H1 (cell line): ENCODE data around the gene SECTM1. TPM values are rescaled to one million over a fixed set of nuclear protein-coding genes. Genes with fewer than 3 reads are reported as not detected.
A peak's percentile ranks its signal among the peaks of the same experiment; 100 is the strongest.

Experiments
- CTCF ChIA-PET: fragments of 300-600 bp; sonication (Branson Sonifier 250); formaldehyde crosslinking; loops from one replicate; lab custom pipeline; 2021; ENCODE audit not compliant: partially characterized antibody; lab: Charles Lee
- POLR2A ChIA-PET: fragments of 300-600 bp; sonication (Branson Sonifier 250); formaldehyde crosslinking; loops from one replicate; lab custom pipeline; 2021; ENCODE audit warnings: inconsistent platforms; ENCODE audit not compliant: partially characterized antibody; lab: Charles Lee
- DNase-seq, 2 experiments: peaks; one replicate each; pipeline versions ENCODE4 v3.0.0 to v3.0.0-alpha.2; 2010 to 2022; ENCODE audit warnings: low spot score in 2 of 2, low read depth in 1 of 2, mixed read lengths in 1 of 2
- FAIRE-seq: peaks from 2 replicates; lab custom pipeline; 2011; peaks lifted over from hg19 to GRCh38; lab: Jason Lieb, UNC
- H2AFZ ChIP-seq: 2 replicates; pipeline ENCODE4 v1.8.1; 2012; ENCODE audit warnings: low read length, inconsistent platforms
- H2AK5ac ChIP-seq: 2 replicates; pipeline ENCODE4 v1.6.1; 2013; ENCODE audit warnings: low read depth, low read length
- H2BK120ac ChIP-seq: replicated peaks from 2 replicates; pipeline ENCODE3; 2013; ENCODE audit warnings: low read depth, low read length, inconsistent platforms
- H2BK12ac ChIP-seq: 2 replicates; pipeline ENCODE4 v1.6.1; 2013; ENCODE audit warnings: low read depth, low read length
- H2BK15ac ChIP-seq: 2 replicates; pipeline ENCODE4 v1.6.1; 2013; ENCODE audit warnings: low read length
- H2BK20ac ChIP-seq: 2 replicates; pipeline ENCODE4 v1.6.1; 2013; ENCODE audit warnings: low read length
- H2BK5ac ChIP-seq: 2 replicates; pipeline ENCODE4 v1.6.1; 2013; ENCODE audit warnings: low read depth, low read length
- H3K14ac ChIP-seq: 2 replicates; pipeline ENCODE4 v1.6.1; 2013; ENCODE audit warnings: inconsistent platforms; ENCODE audit not compliant: insufficient read length
- H3K18ac ChIP-seq: 2 replicates; pipeline ENCODE4 v1.6.1; 2013; ENCODE audit warnings: low read length; ENCODE audit errors: extremely low read depth
- H3K23ac ChIP-seq: 2 replicates; pipeline ENCODE4 v1.6.1; 2013; ENCODE audit warnings: inconsistent platforms; ENCODE audit not compliant: insufficient read length
- H3K23me2 ChIP-seq: 2 replicates; pipeline ENCODE4 v1.6.1; 2013; ENCODE audit warnings: low read depth, low read length
- H3K27ac ChIP-seq: 2 replicates; pipeline ENCODE4 v1.6.1; 2011; ENCODE audit warnings: low read depth, low read length, inconsistent platforms
- H3K27me3 ChIP-seq, 4 experiments: replicated peaks in 1 of 4; 1 replicate in 1 of 4; 2 replicates in 3 of 4; pipeline versions ENCODE4 v1.6.1 to v1.8.1; 2011 to 2013; ENCODE audit warnings: low read length in 3 of 4, mild to moderate bottlenecking in 3 of 4, inconsistent platforms in 2 of 4, mixed read lengths in 2 of 4, moderate library complexity in 1 of 4; ENCODE audit not compliant: control insufficient read depth in 3 of 4, insufficient read depth in 3 of 4; ENCODE audit errors: extremely low read depth in 1 of 4
- H3K36me3 ChIP-seq, 4 experiments: 2 replicates each; pipeline versions ENCODE4 v1.6.1 to v1.8.1; 2011 to 2013; ENCODE audit warnings: mild to moderate bottlenecking in 4 of 4, low read length in 3 of 4, moderate library complexity in 2 of 4, control low read depth in 1 of 4, inconsistent platforms in 1 of 4; ENCODE audit not compliant: insufficient read depth in 4 of 4, control insufficient read depth in 2 of 4
- H3K4ac ChIP-seq: replicated peaks from 2 replicates; pipeline ENCODE3; 2013; ENCODE audit warnings: low read length, low read depth, mixed read lengths, inconsistent platforms; ENCODE audit not compliant: insufficient read length
- H3K4me1 ChIP-seq, 4 experiments: replicated peaks in 1 of 4; 1 replicate in 1 of 4; 2 replicates in 3 of 4; pipeline versions ENCODE4 v1.6.1 to v1.8.1; 2011 to 2013; ENCODE audit warnings: low read length in 3 of 4, inconsistent platforms in 2 of 4, mixed read lengths in 1 of 4; ENCODE audit not compliant: insufficient read depth in 4 of 4, control insufficient read depth in 3 of 4
- H3K4me2 ChIP-seq, 2 experiments: 2 replicates each; pipeline versions ENCODE4 v1.6.1 to v1.8.1; 2011 to 2013; ENCODE audit warnings: low read depth in 2 of 2, low read length in 2 of 2, control low read depth in 1 of 2, inconsistent platforms in 1 of 2, mild to moderate bottlenecking in 1 of 2; ENCODE audit not compliant: insufficient read depth in 1 of 2
- H3K4me3 ChIP-seq, 4 experiments: fragments of 200-600, 300-600 bp in 1 of 4; sonication (generic), shearing (Covaris generic), sonication (Bioruptor Twin) in 1 of 4; 2 replicates each; pipeline versions ENCODE4 v1.5.1 to v1.8.1; 2011 to 2016; ENCODE audit warnings: low read length in 4 of 4, low read depth in 3 of 4, control low read depth in 2 of 4, inconsistent platforms in 2 of 4, mild to moderate bottlenecking in 2 of 4, mixed read lengths in 1 of 4, moderate library complexity in 1 of 4; ENCODE audit not compliant: insufficient read depth in 2 of 4; ENCODE audit errors: extremely low read depth in 1 of 4
- H3K56ac ChIP-seq: replicated peaks from 2 replicates; pipeline ENCODE3; 2013; ENCODE audit warnings: low read depth, mild to moderate bottlenecking, mixed read lengths, low read length, inconsistent platforms; ENCODE audit not compliant: insufficient read length
- H3K79me1 ChIP-seq: 2 replicates; pipeline ENCODE4 v1.6.1; 2013; ENCODE audit warnings: low read depth, low read length, control low read depth
- H3K79me2 ChIP-seq, 2 experiments: 2 replicates each; pipeline versions ENCODE4 v1.6.1 to v1.8.1; 2012 to 2013; ENCODE audit warnings: low read length in 2 of 2, mild to moderate bottlenecking in 2 of 2, inconsistent platforms in 1 of 2; ENCODE audit not compliant: insufficient read depth in 2 of 2, control insufficient read depth in 1 of 2
- H3K9ac ChIP-seq, 4 experiments: replicated peaks in 1 of 4; 1 replicate in 1 of 4; 2 replicates in 3 of 4; pipeline versions ENCODE4 v1.6.1 to v1.8.1; 2011 to 2013; ENCODE audit warnings: low read depth in 3 of 4, low read length in 3 of 4, control low read depth in 2 of 4, mild to moderate bottlenecking in 2 of 4, moderate library complexity in 2 of 4, inconsistent platforms in 1 of 4; ENCODE audit errors: extremely low read depth in 1 of 4
- H3K9me3 ChIP-seq, 2 experiments: 2 replicates each; pipeline versions ENCODE4 v1.6.1 to v1.8.1; 2012 to 2013; ENCODE audit warnings: mild to moderate bottlenecking in 2 of 2, moderate library complexity in 2 of 2, control low read depth in 1 of 2, inconsistent platforms in 1 of 2, low read depth in 1 of 2, low read length in 1 of 2, mixed read lengths in 1 of 2; ENCODE audit not compliant: insufficient read depth in 2 of 2
- H4K20me1 ChIP-seq, 2 experiments: replicated peaks in 1 of 2; 2 replicates each; pipeline versions ENCODE3 to v1.8.1; 2011 to 2013; ENCODE audit warnings: inconsistent platforms in 2 of 2, low read length in 2 of 2, mild to moderate bottlenecking in 1 of 2; ENCODE audit not compliant: insufficient read depth in 2 of 2, control insufficient read depth in 1 of 2
- H4K5ac ChIP-seq: 2 replicates; pipeline ENCODE4 v1.6.1; 2013; ENCODE audit warnings: low read length, low read depth, mixed read lengths, inconsistent platforms; ENCODE audit not compliant: insufficient read length
- H4K8ac ChIP-seq: 2 replicates; pipeline ENCODE4 v1.8.0; 2013; ENCODE audit warnings: mild to moderate bottlenecking, moderate library complexity, low read length, inconsistent platforms; ENCODE audit not compliant: insufficient read depth; ENCODE audit errors: extremely low read depth
- H4K91ac ChIP-seq: replicated peaks from 2 replicates; pipeline ENCODE3; 2013; ENCODE audit warnings: low read length, mixed read lengths, inconsistent platforms; ENCODE audit not compliant: insufficient read length
- CBX8 ChIP-seq: fragments of 300-800, 300-1000 bp; sonication (generic); IDR thresholded peaks from 2 replicates; pipeline ENCODE4 v1.7.1; 2016; ENCODE audit warnings: low read depth, low read length, borderline replicate concordance
- GTF2F1 ChIP-seq: IDR thresholded peaks from 2 replicates; pipeline ENCODE4 v1.6.1; 2012; ENCODE audit warnings: low read depth, low read length, improper control_type of control experiment, borderline replicate concordance
- RNF2 ChIP-seq: fragments of 200-900, 300-1000 bp; sonication (generic); IDR thresholded peaks from 2 replicates; pipeline ENCODE4 v1.7.1; 2016; ENCODE audit warnings: borderline replicate concordance, low read depth, mild to moderate bottlenecking, antibody characterized with exemption, low read length; ENCODE audit not compliant: poor library complexity, severe bottlenecking; ENCODE audit errors: missing control alignments
- SRF ChIP-seq: IDR thresholded peaks from 2 replicates; pipeline ENCODE4 v1.6.1; 2011; ENCODE audit warnings: mild to moderate bottlenecking, low read depth, low read length, moderate library complexity
- WGBS, 2 experiments: shearing (Covaris generic) in 1 of 2; methylation state at CpG; one replicate each; pipeline versions ENCODE4 v1.1.6 to v1.1.7; 2013 to 2015; ENCODE audit warnings: low lambda C conversion rate in 2 of 2, mixed read lengths in 2 of 2, inconsistent platforms in 1 of 2, low coverage in 1 of 2, missing lambda C conversion rate in 1 of 2; ENCODE audit not compliant: insufficient replicate concordance in 2 of 2, insufficient coverage in 1 of 2, insufficient read length in 1 of 2; ENCODE audit errors: extremely low coverage in 1 of 2, missing lambda C conversion rate in 1 of 2; 5-methylcytosine and 5-hydroxymethylcytosine counted together
- polyA plus RNA-seq, 7 experiments: library from polyadenylated mRNA; depleted of rRNA in 3 of 7; stranded (reverse) in 5 of 7; unstranded in 2 of 7; fragments of >200 nt in 5 of 7; fragments of 200-250 nt in 2 of 7; gene quantifications; 1 replicate in 5 of 7; 2 replicates in 1 of 7; 4 replicates in 1 of 7; pipeline versions ENCODE4 v1.2.1 to v1.2.3, GENCODE V29; 2011 to 2013; ENCODE audit warnings: missing spikeins in 2 of 7, mixed read lengths in 2 of 7
- total RNA-seq: library from RNA; stranded (reverse); fragmentation: NEBNext Ultra II Directional; extraction: Animal tissue kit (Norgen Biotek cat#: 25700); gene quantifications from 2 replicates; pipeline ENCODE4 v1.2.1, GENCODE V29; 2021
- TF ChIP-seq, protein P1 (sequence below), 3 experiments: IDR thresholded peaks; 1 replicate in 2 of 3; 2 replicates in 1 of 3; pipeline versions ENCODE4 v1.5.1 to v1.6.1; 2011; ENCODE audit warnings: low read length in 3 of 3, mild to moderate bottlenecking in 3 of 3, inconsistent platforms in 2 of 3, low read depth in 1 of 3, moderate library complexity in 1 of 3; ENCODE audit not compliant: insufficient read depth in 1 of 3; ENCODE audit errors: control extremely low read depth in 1 of 3

The SECTM1 gene
- total and polyA plus RNA-seq, 2 of the 8 experiments (the other 6 are each of a cell fraction or from before 2014, with no cell fraction given) = 0.20 to 0.65 TPM

DNA sequence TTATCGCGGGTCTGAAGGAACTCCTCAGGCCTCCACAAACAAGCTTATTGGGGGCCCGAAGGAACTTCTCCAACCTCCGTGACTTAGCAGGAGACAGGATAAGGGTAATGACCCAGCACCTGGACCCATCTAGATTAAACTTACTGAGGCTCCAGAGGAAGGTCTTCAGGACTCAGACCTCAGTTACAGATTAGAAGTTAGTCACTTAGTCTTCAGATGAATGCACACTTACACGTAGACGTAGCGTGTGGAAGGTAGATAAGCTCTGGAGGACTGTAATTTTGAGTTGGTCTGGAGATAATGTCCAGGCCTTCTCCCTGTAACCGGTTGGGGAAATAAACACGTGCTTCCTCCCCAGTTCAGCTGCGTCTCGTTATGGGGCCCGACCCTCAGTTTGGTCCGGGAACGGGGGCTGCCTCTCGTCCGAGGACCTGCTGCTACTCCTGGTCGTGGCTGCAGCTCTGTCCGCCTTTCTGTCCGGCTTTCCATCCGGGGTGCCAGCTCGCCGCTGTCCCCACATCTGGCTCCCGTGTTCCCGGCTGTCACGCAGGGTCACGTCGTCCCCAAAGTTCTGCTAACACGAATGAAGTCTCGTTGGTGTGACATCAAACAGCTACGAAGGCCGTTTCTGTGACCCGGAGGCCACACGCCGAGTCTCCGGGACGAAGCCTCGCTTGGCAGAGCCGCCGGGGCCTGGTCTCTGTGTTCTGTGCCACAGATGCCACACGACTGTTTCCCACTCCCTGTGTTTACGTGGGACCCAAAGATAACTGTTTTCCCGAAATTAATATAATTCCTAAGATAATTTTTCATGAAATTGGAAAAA is 11.8 kb upstream of the SECTM1 start:
- no peak overlapping the region for H2BK15ac ChIP-seq
- ChIA-PET POLR2A (interaction anchor here (0.9 to 2.4 kb wide), 3 partner anchors 9 to 104 kb away, joined by 3 to 5 read pairs (median 4); partner anchors contain the start of gene CSNK1D), CTCF (interaction anchor here (0.9 to 3.3 kb wide), 6 partner anchors 12 to 208 kb away, joined by 3 to 8 read pairs (median 4); partner anchors contain the start of gene SECTM1)
- H3K4me3 ChIP-seq = no peak overlapping the region
- H3K14ac ChIP-seq = no peak overlapping the region
- H3K23ac ChIP-seq = no peak overlapping the region
- no peak overlapping the region for H2BK120ac ChIP-seq
- TF ChIP-seq RNF2 (no peak), CBX8 (no peak), SRF (no peak), GTF2F1 (no peak)
- TF ChIP-seq, protein P1, sequence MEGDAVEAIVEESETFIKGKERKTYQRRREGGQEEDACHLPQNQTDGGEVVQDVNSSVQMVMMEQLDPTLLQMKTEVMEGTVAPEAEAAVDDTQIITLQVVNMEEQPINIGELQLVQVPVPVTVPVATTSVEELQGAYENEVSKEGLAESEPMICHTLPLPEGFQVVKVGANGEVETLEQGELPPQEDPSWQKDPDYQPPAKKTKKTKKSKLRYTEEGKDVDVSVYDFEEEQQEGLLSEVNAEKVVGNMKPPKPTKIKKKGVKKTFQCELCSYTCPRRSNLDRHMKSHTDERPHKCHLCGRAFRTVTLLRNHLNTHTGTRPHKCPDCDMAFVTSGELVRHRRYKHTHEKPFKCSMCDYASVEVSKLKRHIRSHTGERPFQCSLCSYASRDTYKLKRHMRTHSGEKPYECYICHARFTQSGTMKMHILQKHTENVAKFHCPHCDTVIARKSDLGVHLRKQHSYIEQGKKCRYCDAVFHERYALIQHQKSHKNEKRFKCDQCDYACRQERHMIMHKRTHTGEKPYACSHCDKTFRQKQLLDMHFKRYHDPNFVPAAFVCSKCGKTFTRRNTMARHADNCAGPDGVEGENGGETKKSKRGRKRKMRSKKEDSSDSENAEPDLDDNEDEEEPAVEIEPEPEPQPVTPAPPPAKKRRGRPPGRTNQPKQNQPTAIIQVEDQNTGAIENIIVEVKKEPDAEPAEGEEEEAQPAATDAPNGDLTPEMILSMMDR (IDR thresholded peaks at IDR 0.05; ENCODE audit: control extremely low read depth in 1 of 3, insufficient read depth in 1 of 3, low read depth in 1 of 3, low read length in 3 of 3) = no peak
- DNase-seq = no peak
- no peaks in the 10 kb centered on the region for H3K23me2 ChIP-seq
- no peaks in the 10 kb centered on the region for H4K20me1 ChIP-seq
- H3K36me3 ChIP-seq = no peaks in the 10 kb centered on the region
- no peak overlapping the region for H4K5ac ChIP-seq
- no peak overlapping the region for H3K4me2 ChIP-seq
- WGBS, 2 experiments = 83% methylated on average over 41 of the region's 42 CpGs; no CpG with 5 or more reads in 1 of the 2 experiments
- peak overlapping the region; percentile 9; the same call in 1 of the 2 replicates for H4K8ac ChIP-seq
- no peak overlapping the region for H3K56ac ChIP-seq
- H3K9me3 ChIP-seq = peaks cover 0 to 2% of the 10 kb centered on the region in 2 experiments; a peak in 1 of 4 replicates
- no peak overlapping the region for H2BK12ac ChIP-seq
- no peak overlapping the region; the same call in 1 of the 2 replicates for H3K27ac ChIP-seq
- no peaks in the 10 kb centered on the region; a peak in 1 of 7 replicates for H3K27me3 ChIP-seq
- no peaks in the 10 kb centered on the region for H3K4me1 ChIP-seq
- no peak overlapping the region for H2AFZ ChIP-seq
- H4K91ac ChIP-seq = no peak overlapping the region
- H3K9ac ChIP-seq = no peak overlapping the region
- H2BK20ac ChIP-seq = no peak overlapping the region
- FAIRE-seq = no peak
- H3K18ac ChIP-seq = no peak overlapping the region
- no peak overlapping the region for H2BK5ac ChIP-seq
- no peaks in the 10 kb centered on the region for H3K79me2 ChIP-seq
- H3K79me1 ChIP-seq = no peaks in the 10 kb centered on the region
- H3K4ac ChIP-seq = no peak overlapping the region
- no peak overlapping the region for H2AK5ac ChIP-seq
